Large intestine (tissue), 3 donors: ENCODE results near the gene ARMH2. TPM values are rescaled to one million over a fixed set of nuclear protein-coding genes. Genes with fewer than 3 reads are reported as not detected.
"Not testable (repeated sequence)": the region's sequence is repeated elsewhere in the genome, so short reads cannot be mapped to it uniquely, and the experiment has no call there.

Source experiments
- DNase-seq, 2 donors: peaks; one replicate each; pipeline versions ENCODE4 v3.0.0 to v3.0.0-alpha.2; 2013
- H3K27ac ChIP-seq: one replicate; pipeline ENCODE4 v1.5.1; 2013; ENCODE audit warnings: low read length
- H3K27me3 ChIP-seq: 2 replicates; pipeline ENCODE4 v1.6.1; 2013; ENCODE audit warnings: low read length; ENCODE audit not compliant: control insufficient read depth, insufficient read depth
- H3K36me3 ChIP-seq: 2 replicates; pipeline ENCODE4 v1.6.1; 2013; ENCODE audit warnings: low read length; ENCODE audit not compliant: control insufficient read depth, insufficient read depth
- H3K4me1 ChIP-seq: one replicate; pipeline ENCODE4 v1.6.1; 2013; ENCODE audit warnings: low read length; ENCODE audit not compliant: control insufficient read depth, insufficient read depth
- H3K4me3 ChIP-seq: one replicate; pipeline ENCODE4 v1.5.1; 2013; ENCODE audit warnings: low read length
- H3K9me3 ChIP-seq: one replicate; pipeline ENCODE4 v1.6.1; 2013; ENCODE audit warnings: mild to moderate bottlenecking, low read depth, low read length, moderate library complexity; ENCODE audit not compliant: control insufficient read depth
- WGBS: methylation state at CpG from one replicate; pipeline ENCODE4 v1.1.5; 2013; ENCODE audit warnings: low lambda C conversion rate; ENCODE audit not compliant: insufficient coverage; 5-methylcytosine and 5-hydroxymethylcytosine counted together
- polyA plus RNA-seq: library from polyadenylated mRNA; unstranded; fragments of 120-200 nt; gene quantifications from one replicate; pipeline ENCODE4 v1.2.1, GENCODE V29; 2013

Gene ARMH2
- polyA plus RNA-seq, 1 donor, result not detected

GRCh38 chr6:24752917-24753492 is 45.7 kb downstream of the ARMH2 start:
- H3K36me3 ChIP-seq, result no peaks in the 10 kb centered on the region
- no CpG with 5 or more reads among the region's 1 CpG for WGBS
- no peaks in the 10 kb centered on the region for H3K27me3 ChIP-seq
- peak overlapping the region; percentile 48 for H3K27ac ChIP-seq
- H3K4me3 ChIP-seq, result no peak overlapping the region
- peak in 1 of 2 donors; percentile 65 for DNase-seq
- H3K9me3 ChIP-seq, result no peaks in the 10 kb centered on the region
- H3K4me1 ChIP-seq, result peaks cover 6% of the 10 kb centered on the region

DNA sequence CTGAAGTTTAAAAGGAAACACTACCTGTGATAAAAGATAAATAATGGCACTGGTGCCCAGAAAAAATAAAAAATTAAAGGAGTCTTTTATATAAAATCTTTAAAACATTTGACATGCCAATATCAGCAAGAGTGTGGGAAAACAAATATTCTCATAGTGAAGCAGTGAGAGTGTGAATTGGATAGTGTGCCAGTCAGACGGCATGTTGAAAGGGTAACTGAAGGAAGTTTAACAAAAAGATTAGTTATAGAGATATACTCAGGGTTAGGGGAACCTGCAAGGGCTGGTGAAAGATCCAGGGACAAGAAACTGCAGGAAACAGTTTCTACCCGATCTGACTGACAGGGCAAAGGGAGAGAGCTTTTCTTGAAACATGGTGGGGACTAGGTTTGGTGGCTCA is 46.2 kb downstream of the ARMH2 start:
- WGBS, result 40% methylated on average over 1 of the region's 2 CpGs
- H3K27ac ChIP-seq, result peak overlapping the region; percentile 48
- H3K27me3 ChIP-seq, result no peaks in the 10 kb centered on the region
- H3K9me3 ChIP-seq, result no peaks in the 10 kb centered on the region
- H3K36me3 ChIP-seq, result no peaks in the 10 kb centered on the region
- no peak for DNase-seq
- no peak overlapping the region for H3K4me3 ChIP-seq
- H3K4me1 ChIP-seq, result peaks cover 6% of the 10 kb centered on the region

DNA sequence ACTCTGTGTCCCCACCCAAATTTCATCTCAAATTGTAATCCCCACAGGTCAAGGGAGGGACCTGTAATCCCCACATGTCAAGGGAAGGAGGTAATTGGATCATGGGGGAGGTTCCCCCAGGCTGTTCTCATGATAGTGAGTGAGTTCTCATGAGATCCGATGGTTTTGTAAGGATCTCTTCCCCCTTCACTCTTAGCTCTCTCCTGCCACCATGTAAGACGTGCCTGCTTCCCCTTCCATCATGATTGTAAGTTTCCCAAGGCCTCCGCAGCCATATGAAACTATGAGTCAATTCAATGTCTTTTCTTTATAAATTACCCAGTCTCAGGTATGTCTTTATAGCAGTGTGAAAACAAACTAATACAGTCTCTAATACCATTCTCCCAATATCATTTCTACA is 47.8 kb downstream of the ARMH2 start:
- not testable (repeated sequence) for H3K9me3 ChIP-seq, H3K27me3 ChIP-seq, DNase-seq, H3K4me3 ChIP-seq, H3K36me3 ChIP-seq, H3K27ac ChIP-seq, H3K4me1 ChIP-seq
- no CpG with 5 or more reads among the region's 3 CpGs for WGBS

- Histone ChIP-seq H3K9me3 (no peaks in the 10 kb centered on the region), H3K36me3 (no peaks in the 10 kb centered on the region), H3K27me3 (no peaks in the 10 kb centered on the region), H3K4me3 (no peak overlapping the region), H3K4me1 (peaks cover 6% of the 10 kb centered on the region), H3K27ac (no peak overlapping the region)
- 90% methylated on average over 3 of the region's 3 CpGs for WGBS
- no peak for DNase-seq
Measured at GRCh38 chr6:24749297-24749696, 49.4 kb downstream of the ARMH2 start.

Other genes starting within 250 kb of the ARMH2 start
- 0.96 TPM for gene KIAA0319, start 152.7 kb downstream of the ARMH2 start, polyA plus RNA-seq
- 292 TPM for gene TDP2, start 132.0 kb downstream of the ARMH2 start, polyA plus RNA-seq
- 17.6 TPM for gene ACOT13, start 131.8 kb downstream of the ARMH2 start, polyA plus RNA-seq
- gene C6orf62, start 79.8 kb downstream of the ARMH2 start, polyA plus RNA-seq, result 84.4 TPM
- 36.0 TPM for gene GMNN, start 24.0 kb downstream of the ARMH2 start, polyA plus RNA-seq
- 2.1 TPM for gene RIPOR2, start 137.0 kb upstream of the ARMH2 start, polyA plus RNA-seq